GM18870 (cell line): ENCODE data around the gene FEZ2.
A peak's percentile ranks its signal among the peaks of the same experiment; 100 is the strongest.

ENCODE experiments used
- ATAC-seq: cut with Tn5 transposase; IDR thresholded peaks from one replicate; pipeline ENCODE4 v1.9.1; 2021; ENCODE audit warnings: moderate library complexity; ENCODE audit not compliant: unreplicated experiment

Gene FEZ2

DNA sequence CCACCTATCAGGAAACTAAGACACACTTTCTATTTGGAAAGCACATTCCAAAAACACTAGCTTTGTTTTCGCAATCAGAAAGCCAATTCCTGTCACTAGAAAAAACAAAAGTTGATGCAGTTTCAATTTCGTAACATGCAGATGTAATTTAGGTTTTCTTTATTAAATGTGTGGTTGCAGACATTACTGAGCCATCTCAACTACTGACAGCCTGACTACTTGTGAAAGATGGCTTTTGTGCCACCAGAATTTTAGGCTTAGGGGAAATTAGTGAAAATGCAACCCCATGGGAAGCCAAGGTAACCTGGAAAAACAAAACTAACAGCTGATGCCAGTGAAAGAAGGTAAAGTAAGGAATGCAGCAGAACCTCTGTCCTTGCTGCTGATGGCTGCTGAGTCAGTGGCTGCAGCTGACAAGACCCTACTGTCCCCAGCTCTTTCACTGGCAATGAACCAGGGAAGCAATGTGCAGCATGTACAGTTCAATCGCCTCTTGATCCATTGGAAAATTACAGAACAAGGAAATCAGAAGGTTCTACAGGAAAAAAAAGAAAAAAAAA lies 34.9 kb downstream of the FEZ2 start:
- no peak for ATAC-seq

DNA sequence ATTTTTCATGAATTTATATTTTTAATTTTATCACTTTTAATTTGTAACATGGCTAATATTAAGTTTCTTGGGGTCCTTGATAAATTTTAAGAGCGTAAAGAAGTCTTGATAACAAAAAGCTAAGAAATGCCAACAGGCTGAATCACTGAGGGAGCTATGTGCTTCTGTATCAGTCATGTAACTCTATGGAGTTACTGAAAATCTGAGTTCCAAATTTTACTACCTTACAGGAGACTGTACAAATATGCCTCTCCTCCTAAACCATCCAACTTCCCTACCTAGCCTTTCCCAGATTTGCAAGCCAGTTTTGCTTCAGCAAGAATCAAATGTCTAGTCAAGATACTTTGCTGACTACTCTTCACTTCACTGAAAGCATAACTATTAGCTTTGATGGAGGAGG lies 35.7 kb downstream of the FEZ2 start:
- no peak for ATAC-seq

DNA sequence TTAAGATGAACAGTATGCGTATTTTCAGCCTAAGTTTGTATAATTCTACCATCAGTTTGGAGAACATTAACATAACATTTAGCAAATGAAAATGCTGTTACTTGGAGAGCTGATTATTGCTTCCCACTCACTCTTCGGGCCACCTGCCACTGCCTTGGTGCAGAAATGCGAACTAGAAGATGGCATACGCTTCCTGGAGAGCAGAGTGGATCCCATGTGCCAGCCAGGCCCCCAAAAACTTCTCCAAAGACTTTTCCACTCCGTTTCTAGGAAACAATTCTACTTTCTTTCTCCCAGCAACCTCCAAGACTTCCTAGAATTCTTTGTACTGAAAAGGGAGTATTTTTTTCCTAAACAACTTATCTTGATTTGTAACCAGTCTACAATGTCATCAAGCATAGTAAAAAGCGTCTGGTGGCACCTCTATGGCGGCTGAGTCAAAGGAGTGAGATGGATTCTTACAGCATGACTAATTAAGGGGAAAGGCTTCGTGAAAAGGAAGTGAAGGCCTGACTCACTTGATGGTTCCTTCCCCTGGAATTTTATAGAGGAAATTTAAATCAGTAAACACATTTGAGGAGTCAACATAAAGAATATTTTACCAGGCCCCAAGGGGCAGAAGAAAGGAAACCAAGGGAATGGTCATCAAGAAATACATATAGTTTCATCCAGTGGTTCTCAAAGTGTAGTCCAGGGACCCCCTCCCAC lies 36.6 kb downstream of the FEZ2 start:
- ATAC-seq, result no peak

DNA sequence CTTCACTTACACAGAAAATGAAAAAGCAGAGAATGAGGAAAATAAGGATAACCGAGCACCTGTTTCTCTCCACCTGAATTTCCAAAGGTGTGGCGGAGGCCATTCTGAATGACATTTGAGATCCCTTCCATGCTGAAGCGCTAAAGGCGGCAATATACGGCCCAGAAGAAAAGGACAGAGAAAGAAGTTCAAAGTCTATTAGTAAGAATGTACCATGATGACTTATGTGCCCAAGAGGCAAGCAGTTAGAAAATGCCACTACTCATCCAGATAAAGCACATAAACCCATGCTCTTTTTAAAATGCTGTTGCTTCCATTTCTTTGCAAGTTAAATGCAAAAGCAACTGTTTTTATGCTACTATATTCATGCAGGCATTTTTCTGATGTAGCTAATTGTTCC lies 37.2 kb downstream of the FEZ2 start:
- ATAC-seq, result no peak

DNA sequence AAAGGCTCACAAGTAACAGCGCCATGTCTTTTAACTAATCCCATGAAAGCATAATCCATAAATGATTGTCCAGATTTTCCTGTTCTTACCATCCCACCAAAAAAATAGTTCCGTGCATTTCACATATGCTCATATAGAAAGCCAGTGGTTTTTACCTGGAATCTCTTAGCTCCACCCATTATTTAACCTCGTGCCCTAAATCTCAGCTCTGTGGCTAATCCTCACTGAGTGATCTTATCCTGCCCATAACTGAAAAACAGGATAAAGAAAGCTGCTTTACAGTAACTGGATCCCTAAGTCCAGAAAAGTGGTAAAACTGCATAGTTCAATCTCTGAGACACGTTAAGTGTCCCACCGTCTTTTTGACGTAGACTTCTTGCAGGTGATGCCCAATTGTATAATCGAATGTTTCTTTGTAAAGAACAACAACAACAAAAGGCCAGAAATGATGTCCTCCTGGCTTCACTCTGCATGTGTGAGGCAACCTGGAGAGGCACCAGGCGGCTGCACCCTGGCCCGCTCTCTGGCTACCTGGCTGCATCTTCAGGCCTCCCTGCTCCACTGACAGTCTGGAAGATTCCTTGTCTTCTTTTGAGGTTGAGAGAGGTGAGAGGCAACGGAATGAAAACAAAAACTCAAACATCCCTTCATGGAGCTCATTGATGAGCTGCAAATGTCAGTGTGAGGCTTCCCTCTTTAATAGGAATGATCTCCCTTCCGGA lies 38.6 kb downstream of the FEZ2 start:
- no peak for ATAC-seq

DNA sequence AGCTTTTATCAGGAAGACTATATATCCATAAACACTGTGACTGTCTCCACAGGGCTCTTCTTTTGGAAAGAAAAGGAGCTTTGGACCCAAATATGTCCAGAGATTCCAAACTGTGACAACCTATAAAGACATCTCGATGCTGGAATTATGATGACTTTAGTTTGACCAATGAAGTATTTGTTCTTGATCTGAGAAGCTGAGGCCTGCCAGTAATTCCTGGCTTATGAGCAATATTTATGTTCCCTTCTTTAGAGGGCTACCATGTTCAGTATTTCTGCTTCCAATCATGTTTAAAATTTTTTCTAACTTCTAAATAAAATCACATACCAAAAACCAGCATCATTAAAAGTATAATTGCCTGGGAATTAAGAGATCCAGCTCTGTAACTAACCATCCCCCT lies 41.1 kb downstream of the FEZ2 start:
- no peak for ATAC-seq

DNA sequence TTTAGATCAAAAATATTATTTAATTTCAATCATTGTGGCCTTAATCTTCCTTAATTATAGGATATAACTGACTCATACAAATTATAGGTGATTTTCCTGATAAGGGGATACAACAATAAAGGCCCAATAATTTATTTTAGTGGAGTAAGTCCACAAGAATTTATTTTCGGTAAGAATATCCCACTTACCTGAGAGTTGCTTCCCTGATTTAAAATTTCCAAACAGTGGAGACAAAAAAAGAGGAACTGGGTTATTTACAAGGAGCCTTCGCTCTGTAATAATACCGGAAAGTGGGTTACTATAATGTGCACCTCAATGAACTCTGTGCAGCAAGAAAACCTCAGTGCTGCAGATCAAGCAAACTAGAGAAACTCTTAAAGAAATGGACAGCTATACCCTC lies 42.2 kb downstream of the FEZ2 start:
- no peak for ATAC-seq

DNA sequence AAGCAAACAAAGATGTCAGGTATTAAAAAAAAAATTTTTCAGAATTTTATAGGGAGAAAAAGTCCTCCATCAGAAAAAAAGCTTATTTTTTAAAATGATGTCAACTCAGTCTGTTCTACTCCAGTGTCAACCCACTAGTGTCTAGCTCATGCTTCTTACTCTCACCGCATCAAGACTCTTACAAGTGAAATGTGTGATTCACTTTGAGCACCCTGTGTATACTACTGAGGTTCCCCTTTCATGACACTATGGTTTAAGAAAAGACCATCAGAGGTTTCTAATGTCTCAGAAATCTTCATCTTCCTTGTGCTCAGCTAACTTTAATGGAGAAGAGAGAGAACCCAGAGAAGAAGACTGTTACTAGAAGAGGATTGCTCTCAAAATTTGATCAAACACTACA lies 43.4 kb downstream of the FEZ2 start:
- ATAC-seq, result no peak

DNA sequence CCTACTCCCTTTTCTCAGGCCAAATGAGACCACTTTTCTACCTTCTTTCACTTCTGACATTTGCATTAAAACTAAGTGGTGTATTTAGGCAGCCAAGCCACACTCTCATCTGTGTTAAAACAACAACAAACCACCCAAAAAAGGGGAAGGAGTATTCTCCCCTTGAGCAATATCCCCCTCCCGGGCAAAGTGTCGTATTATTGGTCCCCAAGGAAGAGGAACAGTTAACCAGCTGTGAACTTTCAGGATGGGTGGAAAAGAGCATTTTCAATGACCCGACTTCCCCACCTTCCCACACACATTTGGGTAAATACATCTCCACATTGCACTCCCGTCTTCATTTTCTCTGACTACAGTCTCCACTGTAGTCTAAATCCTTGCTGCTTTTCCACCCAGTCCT lies 44.3 kb downstream of the FEZ2 start:
- no peak for ATAC-seq

DNA sequence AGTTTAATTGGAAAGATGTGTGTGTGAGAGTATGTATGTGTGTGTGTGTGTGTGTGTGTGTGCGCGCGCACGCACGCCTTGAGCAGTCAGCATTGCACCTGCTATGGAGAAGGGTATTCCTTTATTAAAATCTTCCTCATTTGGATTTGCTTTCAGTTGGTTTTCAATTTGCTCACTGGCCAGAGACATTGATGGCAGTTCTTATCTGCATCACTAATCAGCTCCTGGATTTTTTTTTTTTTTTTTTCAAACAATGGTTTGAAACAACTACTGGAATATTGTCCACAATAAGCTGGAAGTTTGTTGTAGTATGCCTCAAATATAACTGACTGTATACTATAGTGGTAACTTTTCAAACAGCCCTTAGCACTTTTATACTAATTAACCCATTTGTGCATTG lies 48.0 kb downstream of the FEZ2 start:
- ATAC-seq, result no peak

DNA sequence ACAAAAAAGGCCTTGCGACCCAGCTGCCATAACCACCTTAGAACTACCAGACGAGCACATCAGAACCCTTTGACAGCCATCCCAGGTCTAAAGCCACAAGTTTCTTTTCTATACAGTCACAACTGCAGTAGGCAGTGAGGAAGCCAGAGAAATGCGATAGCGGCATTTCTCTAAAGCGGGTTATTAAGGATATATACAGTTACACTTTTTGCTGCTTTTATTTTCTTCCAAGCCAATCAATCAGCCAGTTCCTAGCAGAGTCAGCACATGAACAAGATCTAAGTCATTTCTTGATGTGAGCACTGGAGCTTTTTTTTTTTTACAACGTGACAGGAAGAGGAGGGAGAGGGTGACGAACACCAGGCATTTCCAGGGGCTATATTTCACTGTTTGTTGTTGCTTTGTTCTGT lies 48.8 kb downstream of the FEZ2 start:
- ATAC-seq, result no peak

DNA sequence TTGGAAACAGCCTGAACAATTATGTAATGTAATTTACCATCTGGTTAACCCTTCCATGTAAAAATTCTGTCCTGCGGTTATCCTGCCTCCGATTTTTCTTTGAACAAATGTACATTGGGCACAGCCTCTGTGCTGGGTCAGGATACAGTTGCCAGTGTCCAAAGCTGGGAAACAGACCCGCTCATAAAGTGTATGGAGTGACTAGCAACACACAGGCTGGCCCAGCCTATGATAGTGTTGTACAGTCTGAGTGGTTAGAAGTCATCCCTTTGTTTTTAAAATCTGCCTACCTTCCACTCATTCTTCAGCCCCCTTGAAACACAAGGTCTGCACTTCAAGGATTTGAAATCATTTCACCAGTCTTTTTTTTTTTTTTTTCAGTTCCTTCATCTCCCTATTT lies 50.1 kb downstream of the FEZ2 start:
- ATAC-seq, result no peak

DNA sequence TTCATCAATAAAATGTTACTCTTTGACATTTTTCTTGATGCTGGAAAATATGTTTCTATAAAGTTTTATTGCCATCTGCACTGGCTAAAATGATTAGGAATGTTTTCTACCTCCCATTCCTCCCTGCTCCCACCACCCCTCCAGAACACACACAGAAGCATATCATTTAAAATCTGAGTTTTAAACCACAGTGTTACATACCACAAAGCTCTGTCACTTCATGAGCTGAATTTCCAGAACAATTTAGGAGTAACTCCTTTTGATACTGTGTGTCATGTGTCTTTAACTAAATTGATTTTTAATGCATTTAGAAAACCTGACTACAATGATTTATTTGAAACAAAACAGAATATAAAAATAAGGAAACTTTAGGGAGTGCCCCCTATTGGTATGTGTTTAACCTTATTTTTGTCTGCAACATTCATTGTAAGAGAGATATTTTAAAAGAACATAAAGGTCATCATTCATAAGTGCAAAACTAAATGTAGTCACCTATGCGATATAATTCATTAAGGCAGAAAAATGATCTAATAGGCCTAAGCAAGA lies 52.0 kb downstream of the FEZ2 start:
- ATAC-seq, result no peak

DNA sequence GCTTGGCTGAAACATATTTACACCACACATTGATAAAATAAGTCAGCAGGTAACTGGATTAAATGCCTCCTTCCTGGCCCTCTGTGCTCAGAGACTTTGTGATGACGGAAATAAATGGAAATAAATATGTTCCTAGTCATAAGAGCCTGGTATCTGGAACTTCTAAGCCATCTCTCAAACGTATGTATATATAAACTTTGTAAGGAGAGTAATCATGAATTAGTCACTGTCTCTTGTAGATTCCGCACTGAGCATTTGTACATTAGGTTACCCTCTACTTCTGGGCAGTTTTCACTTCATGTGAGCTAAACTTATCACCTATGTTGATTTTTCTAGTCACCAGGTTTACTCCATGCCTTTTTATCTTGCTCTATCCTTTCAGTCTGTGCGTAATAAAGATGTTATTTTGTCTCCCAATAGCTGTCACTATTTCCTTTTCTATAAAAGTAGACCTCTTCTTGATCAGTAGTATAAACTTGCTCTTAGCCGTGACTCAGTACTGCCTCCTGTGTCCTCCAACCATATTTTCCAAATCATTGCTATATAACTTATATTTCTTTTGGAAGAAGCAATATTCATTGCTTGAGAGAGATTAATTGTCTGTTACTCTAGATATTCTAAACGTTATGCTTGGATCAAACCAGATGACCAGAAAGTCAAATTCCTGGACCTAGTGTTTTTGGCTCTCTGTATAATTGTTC lies 53.2 kb downstream of the FEZ2 start:
- ATAC-seq, result no peak

DNA sequence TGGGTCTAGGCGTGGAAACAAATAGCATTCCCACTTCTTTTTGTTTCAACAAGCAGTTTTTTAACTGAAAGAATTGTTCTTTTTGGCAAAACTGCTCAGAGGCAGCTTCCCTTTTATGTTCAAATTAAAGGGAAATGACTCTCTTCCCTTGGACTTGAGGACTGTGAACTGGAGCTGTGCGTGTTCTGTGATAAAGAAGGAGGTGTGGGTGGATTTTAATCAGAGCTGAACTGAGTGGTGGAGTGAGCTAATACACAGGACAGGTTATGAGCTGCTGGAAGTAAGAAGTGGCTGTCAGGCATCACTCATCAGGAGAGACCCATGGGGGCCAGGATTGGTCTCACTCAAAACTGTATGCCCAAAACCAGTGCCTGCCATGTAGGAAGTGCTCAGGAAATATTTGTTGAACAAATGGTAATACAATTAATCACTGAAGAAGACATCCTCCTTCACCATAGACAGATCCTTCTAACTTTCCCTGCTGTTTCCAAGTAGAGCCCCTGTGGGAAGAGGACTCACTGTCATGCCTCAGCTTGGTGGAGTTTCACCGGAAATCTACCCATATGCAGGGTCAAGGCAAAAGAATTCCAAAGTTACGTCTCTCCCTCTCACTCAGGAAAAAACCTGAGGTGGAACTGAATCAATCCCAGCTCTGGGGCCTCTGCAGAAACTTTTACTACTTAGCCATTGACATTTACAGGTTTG lies 55.9 kb downstream of the FEZ2 start:
- no peak for ATAC-seq

DNA sequence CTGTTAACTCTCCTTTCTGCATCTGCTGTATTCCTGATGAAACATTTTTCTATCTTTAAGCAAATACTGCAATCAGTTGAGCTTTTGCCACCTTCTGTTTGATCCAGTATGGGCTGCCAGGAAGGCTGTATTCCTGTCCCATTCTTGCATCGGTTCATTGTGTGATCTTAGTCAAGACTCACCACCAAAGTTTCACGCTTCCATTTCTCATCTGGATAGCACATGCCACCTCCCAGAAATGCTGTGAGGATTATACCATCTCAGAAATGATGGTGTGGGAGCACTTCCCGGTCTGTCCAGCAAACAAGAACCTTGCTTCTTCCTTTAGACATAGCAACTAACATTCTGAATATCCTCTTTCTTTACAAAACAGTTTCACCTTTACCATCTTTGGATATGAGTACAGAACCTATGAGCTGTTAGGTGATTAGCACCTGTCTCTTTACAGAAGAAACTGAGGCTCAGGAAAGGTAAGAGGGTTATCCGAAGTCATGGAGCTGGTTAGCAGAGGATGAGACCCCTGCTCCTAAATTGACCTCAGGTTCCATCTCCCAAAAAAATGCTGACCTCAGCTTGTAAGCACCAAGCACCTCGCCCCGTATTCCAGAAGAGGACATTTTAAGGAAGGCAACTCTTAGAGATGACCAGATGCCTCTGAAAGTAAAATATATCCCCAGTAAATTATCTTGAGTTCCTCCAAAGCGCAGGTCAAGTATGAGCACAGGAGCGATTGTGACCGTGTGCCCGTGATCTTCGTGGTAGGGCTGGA lies 56.8 kb downstream of the FEZ2 start:
- no peak for ATAC-seq

DNA sequence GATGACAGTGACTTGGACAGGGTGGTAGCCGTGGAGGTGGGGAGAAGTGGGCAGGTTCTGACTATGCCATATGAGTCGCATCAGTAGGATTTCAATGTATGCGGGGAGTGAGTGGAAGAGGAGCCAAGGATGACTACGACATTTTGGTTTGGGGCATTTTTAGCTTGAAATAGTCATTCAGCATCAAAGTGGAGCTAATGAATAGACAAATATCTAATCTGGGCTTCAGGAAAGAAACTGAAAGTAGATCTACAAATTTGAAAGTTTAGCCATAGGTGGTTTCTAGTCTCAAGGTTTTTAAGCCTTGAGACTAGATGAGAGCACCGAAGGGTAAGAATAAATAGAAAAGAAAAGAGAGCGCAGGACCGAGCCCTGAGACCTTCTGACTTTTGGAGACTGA lies 58.3 kb downstream of the FEZ2 start:
- peak; percentile 73 for ATAC-seq

DNA sequence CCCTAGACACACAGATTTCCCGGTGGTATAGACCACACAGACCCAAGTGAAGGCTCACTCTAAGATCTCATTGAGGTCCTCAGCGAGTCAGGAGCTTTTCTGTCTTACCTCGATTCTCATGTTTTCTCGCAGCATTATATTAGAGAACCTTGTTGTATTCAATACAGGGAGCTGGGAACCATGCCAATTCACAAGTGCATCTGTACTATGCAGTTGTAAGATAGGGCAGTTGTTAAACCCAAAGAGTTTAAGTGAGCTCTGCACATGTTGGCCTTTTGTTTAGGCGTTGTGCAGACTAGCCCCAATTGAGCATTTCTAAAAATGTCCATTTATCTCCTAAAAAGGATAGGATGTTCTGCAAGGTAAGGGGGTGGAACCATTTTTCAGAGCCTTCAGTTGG lies 59.6 kb downstream of the FEZ2 start:
- ATAC-seq, result no peak

DNA sequence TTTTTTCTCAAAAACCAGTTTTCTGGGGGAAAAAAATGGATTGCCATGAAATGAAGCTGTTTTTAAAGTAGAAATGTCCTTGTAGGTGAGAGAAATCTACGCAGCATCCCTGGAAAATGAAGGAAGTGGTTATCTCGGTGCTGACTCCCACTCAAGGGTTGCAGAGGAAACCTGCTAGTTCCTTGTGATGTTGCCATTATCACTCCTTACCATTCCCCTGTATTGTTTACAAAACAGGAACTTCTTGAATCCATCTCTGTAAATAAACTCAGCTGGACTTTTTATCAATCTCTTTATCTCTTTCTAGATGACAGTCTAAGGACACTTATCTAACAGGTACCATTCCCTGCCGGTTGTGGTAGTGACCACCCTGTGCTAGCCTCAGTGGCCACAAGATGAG lies 61.2 kb downstream of the FEZ2 start:
- no peak for ATAC-seq

DNA sequence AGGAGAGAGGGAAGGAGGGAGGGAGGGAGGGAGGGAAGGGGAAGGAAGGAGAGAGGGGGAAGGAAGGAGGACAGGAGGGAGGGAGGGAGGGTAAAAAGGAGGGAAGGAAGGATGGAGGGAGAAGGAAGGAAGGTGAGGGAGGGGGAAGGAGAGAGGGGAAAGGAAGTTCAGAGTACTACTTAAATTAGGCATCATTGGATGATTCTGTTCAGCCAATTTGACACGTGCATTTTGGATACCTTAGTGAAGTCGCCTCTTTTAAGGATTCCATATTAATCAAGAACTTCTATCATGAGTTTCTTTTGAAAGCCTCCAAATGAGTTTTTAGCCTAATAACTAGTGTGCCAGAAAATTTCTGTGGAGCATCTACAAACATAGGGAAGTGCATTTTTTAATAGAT lies 62.9 kb downstream of the FEZ2 start:
- ATAC-seq, result no peak
